Rectal smooth muscle tissue (tissue), 1 donor: ENCODE results near the gene DYNC2LI1.

Source experiments
- H3K27ac ChIP-seq: one replicate; pipeline ENCODE4 v1.7.0; 2013; ENCODE audit warnings: low read depth, low read length, inconsistent platforms
- H3K27me3 ChIP-seq: one replicate; pipeline ENCODE4 v1.7.0; 2013; ENCODE audit warnings: low read length; ENCODE audit not compliant: control insufficient read depth, insufficient read depth
- H3K36me3 ChIP-seq: one replicate; pipeline ENCODE4 v1.7.0; 2013; ENCODE audit warnings: low read length; ENCODE audit not compliant: control insufficient read depth, insufficient read depth
- H3K4me1 ChIP-seq: one replicate; pipeline ENCODE4 v1.7.0; 2013; ENCODE audit warnings: low read length; ENCODE audit not compliant: control insufficient read depth, insufficient read depth
- H3K4me3 ChIP-seq: one replicate; pipeline ENCODE4 v1.7.0; 2013; ENCODE audit warnings: low read length
- H3K9ac ChIP-seq: one replicate; pipeline ENCODE4 v1.7.0; 2013; ENCODE audit warnings: low read length

The DYNC2LI1 gene

DNA sequence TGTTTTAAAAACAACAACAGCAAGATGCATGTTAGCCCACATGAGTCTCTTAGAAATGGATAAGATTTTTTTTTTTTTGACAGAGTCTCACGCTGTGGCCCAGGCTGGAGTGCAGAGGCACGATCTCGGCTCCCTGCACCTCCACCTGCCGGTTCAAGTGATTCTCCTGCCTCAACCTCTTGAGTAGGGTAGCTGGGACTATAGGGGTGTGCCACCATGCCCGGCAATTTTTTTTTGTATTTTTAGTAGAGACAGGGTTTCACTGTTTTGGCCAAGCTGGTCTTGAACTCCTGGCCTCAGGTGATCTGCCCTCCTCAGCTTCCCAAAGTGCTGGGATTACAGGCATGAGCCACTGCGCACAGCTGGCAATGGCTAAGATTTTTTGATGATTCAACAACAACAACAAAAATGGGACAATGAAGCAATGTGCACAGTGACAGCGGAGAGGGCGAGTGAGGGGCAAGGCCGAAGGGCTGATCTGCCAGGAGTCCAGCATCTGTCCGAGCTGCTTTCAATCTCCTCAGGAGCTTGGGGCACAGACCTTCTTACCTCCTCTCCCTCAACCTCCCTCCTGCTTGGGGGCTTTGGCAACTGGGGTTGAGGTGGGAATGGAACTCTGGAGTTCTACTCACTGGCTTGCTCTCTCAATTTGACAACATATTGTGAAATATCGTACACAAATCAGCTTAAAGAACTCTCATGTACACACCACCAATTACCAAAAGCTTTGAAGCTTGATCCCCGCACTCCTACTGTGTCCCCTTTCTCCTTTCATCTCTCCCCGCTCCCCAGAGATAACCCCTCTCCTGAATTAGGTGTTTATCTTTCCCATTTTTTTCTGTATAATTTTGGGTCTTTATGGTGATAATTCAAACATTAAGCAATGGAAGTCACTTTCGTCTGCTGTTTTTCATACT lies 68.4 kb downstream of the DYNC2LI1 start:
- no peaks in the 10 kb centered on the region for H3K4me1 ChIP-seq
- no peak overlapping the region for H3K4me3 ChIP-seq

GRCh38 chr2:43842866-43843226 lies 69.0 kb downstream of the DYNC2LI1 start:
- Histone ChIP-seq H3K9ac (no peak overlapping the region), H3K27me3 (no peaks in the 10 kb centered on the region), H3K4me3 (no peak overlapping the region), H3K4me1 (no peaks in the 10 kb centered on the region), H3K36me3 (no peaks in the 10 kb centered on the region), H3K27ac (no peak overlapping the region)

More for the DNA sequence above, 68.4 kb downstream of the DYNC2LI1 start:
- Histone ChIP-seq H3K27ac (no peak overlapping the region), H3K9ac (no peak overlapping the region), H3K36me3 (no peaks in the 10 kb centered on the region), H3K27me3 (no peaks in the 10 kb centered on the region)

DNA sequence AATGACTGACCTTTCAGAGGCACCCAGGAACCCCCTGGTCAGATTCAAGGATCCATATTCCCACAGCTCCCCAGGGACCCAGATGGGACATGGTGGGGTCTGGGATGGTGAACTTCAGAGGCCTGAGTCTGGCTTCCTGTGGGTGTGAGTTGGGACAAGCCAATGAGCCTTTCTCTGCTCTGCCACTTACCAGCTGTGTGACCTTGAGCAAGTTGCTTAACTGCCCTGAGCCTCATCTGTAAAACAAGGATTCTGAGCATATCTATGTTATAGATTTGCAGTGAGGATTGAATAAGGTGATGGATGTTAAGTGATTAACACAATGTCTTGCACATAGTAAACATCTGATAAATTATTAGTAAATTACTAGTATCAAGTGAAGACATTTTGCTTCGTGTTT lies 71.3 kb downstream of the DYNC2LI1 start:
- H3K27me3 ChIP-seq = no peaks in the 10 kb centered on the region
- no peak overlapping the region for H3K4me3 ChIP-seq
- H3K27ac ChIP-seq = no peak overlapping the region
- H3K4me1 ChIP-seq = no peaks in the 10 kb centered on the region
- H3K36me3 ChIP-seq = no peaks in the 10 kb centered on the region
- no peak overlapping the region for H3K9ac ChIP-seq

DNA sequence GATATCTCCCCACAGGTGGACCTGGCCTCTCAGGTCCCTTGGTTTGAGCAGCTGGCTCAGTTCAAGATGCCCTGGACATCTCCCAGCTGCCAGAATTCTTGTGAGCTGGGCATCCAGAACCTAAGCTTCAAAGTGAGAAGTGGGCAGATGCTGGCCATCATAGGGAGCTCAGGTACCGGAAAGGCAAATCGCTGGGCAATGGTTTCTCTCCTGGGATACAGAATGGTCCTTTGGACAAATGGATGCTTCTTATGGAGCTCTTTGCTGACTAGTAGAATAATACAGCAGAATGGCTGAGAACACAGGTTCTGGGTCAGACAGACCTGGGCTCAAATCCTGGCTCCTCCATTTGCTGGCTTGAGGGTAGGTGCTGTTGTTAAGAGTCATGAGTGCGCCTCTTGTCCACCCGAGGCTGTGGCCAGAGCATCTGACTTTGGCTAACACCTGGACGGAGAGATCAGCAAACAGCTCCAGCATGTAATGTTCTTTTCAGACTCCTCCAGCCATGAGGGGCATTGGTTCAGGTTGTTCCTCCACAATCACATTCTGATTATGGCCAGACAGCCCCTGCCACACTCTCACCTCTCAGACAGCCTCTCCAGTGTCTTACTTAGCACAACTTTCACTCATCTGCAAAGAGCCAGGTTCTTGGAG lies 72.4 kb downstream of the DYNC2LI1 start:
- Histone ChIP-seq H3K4me1 (no peaks in the 10 kb centered on the region), H3K36me3 (no peaks in the 10 kb centered on the region), H3K4me3 (no peak overlapping the region), H3K27me3 (no peaks in the 10 kb centered on the region), H3K27ac (no peak overlapping the region), H3K9ac (no peak overlapping the region)

DNA sequence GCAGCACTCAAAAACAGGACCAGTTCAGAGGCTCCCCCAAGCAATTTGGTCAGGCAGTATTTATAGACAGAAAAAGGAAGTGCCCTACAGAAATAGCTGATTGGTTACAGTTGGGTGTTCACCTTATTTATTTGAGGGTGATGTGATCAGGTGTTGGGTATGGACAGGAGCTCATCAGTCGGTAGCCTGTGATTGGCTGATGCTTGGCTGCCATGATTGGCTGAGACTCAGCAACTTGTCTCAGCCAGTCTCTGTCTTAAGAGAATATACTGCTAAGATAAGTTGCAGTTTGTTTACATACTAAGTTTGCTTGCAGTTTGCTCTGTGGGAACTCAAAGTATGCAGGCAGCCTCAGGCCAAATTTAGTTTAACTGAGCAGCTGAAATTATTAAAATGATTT lies 74.4 kb downstream of the DYNC2LI1 start:
- Histone ChIP-seq H3K4me1 (no peaks in the 10 kb centered on the region), H3K36me3 (no peaks in the 10 kb centered on the region), H3K9ac (no peak overlapping the region), H3K4me3 (no peak overlapping the region), H3K27me3 (no peaks in the 10 kb centered on the region), H3K27ac (no peak overlapping the region)

DNA sequence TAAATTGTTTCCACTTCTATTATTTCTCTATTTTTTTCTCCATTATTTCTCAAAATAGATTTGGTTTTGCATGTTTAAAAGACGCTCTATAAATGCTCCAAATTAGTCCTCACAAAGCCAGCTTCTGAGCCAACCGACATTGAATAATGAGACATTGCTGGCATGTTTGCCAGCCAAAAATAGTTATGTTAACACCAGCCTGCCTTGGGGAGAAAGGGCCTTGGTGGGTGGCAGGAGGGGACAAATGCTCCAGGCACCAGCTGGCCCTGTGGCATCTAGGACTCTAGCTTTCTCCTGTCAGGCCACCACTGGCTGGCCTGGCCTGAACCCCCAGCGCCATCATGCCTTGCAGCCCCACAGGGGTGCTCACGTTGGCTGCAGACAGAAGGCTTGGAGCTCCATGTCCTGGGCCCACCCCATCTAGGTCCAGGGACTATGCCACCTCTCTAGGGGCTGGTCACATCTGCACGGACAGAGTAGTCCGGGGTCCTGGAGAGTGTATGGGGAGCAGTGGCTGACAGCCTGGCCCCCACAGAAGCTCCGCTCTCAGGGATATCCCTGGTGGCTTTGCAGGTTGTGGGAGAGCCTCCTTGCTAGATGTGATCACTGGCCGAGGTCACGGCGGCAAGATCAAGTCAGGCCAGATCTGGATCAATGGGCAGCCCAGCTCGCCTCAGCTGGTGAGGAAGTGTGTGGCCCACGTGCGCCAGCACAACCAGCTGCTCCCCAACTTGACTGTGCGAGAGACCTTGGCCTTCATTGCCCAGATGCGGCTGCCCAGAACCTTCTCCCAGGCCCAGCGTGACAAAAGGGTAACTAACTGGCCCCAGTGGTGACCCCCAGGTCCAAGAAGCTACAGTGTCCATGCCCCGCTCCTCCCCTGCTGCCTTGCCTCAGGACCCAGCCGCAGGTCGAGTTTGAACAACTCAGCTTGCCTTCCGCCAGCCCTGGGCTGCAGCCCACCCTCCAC lies 77.5 kb downstream of the DYNC2LI1 start:
- no peak overlapping the region for H3K9ac ChIP-seq
- H3K4me1 ChIP-seq = no peaks in the 10 kb centered on the region
- no peaks in the 10 kb centered on the region for H3K36me3 ChIP-seq
- H3K27me3 ChIP-seq = no peaks in the 10 kb centered on the region
- H3K4me3 ChIP-seq = no peak overlapping the region
- H3K27ac ChIP-seq = no peak overlapping the region

DNA sequence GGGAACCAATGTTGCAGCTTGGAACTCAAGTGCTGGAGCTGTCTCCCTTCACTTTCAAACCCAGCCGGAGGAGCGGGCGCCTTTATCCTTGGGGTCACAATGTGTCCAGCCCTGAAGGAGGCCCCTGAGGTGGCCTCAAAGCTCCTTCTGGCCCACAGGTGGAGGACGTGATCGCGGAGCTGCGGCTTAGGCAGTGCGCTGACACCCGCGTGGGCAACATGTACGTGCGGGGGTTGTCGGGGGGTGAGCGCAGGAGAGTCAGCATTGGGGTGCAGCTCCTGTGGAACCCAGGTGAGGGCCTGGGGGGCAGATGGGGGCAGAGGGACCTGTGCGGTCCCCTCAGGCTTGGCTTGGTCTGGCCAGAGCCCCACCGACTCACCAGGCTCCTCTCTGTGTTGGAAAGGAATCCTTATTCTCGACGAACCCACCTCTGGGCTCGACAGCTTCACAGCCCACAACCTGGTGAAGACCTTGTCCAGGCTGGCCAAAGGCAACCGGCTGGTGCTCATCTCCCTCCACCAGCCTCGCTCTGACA lies 78.4 kb downstream of the DYNC2LI1 start:
- Histone ChIP-seq H3K27me3 (no peaks in the 10 kb centered on the region), H3K36me3 (no peaks in the 10 kb centered on the region), H3K4me3 (no peak overlapping the region)

DNA sequence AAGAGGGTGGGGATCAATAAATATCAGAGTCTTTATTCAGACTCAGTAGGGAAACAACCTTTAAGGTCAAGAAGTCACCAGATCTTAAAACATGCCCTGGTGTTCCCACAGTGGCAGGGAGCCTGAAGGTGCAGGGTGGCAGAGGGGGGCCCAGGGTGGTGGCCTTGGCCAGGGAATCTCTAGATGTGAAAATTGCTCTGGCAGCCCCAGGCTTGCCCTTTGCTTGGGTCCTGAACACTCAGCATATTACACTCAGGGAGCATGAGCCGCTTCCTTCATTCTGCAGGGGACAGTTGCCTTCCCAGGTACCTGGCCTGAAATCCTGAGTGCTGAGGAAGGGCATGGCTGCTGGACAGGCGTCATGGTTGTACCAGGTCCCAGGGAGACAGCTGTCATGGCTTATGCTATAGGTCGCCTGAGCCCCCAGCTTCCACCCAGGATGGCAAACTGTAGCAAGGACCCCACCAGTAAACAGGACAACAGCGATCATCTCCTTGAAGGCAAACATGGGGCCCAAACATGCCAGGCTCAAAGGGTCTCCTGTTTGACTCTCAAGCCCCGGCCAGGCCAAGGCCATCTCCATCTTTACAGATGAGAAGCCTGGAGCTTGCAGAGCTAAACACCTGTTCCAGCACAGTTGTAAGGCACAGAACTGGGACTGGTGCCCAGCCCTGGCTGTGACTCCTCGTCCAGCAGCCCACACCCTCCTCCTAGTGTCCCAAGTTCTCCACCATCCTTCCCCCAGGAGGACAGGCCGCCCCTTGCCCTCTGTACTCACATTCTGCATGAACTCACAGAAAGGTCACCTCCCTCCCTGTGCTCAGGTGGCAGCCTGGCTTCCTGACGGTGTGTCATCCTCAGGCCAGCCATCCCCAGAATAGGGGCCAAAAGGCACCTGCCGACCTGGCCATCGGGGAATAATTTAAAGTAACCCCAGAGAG lies 79.6 kb downstream of the DYNC2LI1 start:
- Histone ChIP-seq H3K27me3 (no peaks in the 10 kb centered on the region), H3K4me1 (no peaks in the 10 kb centered on the region), H3K4me3 (no peak overlapping the region), H3K36me3 (no peaks in the 10 kb centered on the region), H3K27ac (no peak overlapping the region), H3K9ac (no peak overlapping the region)

More for the DNA sequence above, 78.4 kb downstream of the DYNC2LI1 start:
- H3K27ac ChIP-seq = no peak overlapping the region
- H3K4me1 ChIP-seq = no peaks in the 10 kb centered on the region
- no peak overlapping the region for H3K9ac ChIP-seq

- no peak overlapping the region for H3K27ac ChIP-seq
- H3K36me3 ChIP-seq = no peaks in the 10 kb centered on the region
- no peak overlapping the region for H3K9ac ChIP-seq
- no peak overlapping the region for H3K4me3 ChIP-seq
- H3K27me3 ChIP-seq = no peaks in the 10 kb centered on the region
- no peaks in the 10 kb centered on the region for H3K4me1 ChIP-seq
Observed at GRCh38 chr2:43854671-43855070, 80.8 kb downstream of the DYNC2LI1 start.

GRCh38 chr2:43855292-43855691 lies 81.5 kb downstream of the DYNC2LI1 start:
- no peaks in the 10 kb centered on the region for H3K4me1 ChIP-seq
- H3K9ac ChIP-seq = no peak overlapping the region
- H3K27ac ChIP-seq = no peak overlapping the region
- no peaks in the 10 kb centered on the region for H3K27me3 ChIP-seq
- no peak overlapping the region for H3K4me3 ChIP-seq
- no peaks in the 10 kb centered on the region for H3K36me3 ChIP-seq
